Stimulated activated naive B cell treated with anti-CD40 and anti-IgM and Interleukin-4, amounts not matched to agents 10 μg/mL and 1 μg/mL and 100 μg/mL, for 72 hours (primary cell): Measurements from ENCODE around the gene TXN.

Experiments used
- ATAC-seq, 2 donors: fragments of 150-1000 bp; cut with Tn5 transposase; replicated peaks; 2 replicates each; pipeline ENCODE4 v1.10.0; 2021; ENCODE audit warnings: moderate library complexity in 1 of 2
- DNase-seq: peaks from one replicate; pipeline ENCODE4 v3.0.0; 2021
- H3K27ac Mint-ChIP-seq: one replicate; pipeline ENCODE4 v1.8.0; 2022; ENCODE audit warnings: mild to moderate bottlenecking, mixed read lengths
- H3K27me3 Mint-ChIP-seq, 2 donors: one replicate each; pipeline ENCODE4 v1.8.0; 2022; ENCODE audit warnings: mixed read lengths in 2 of 2
- H3K36me3 Mint-ChIP-seq, 2 donors: one replicate each; pipeline ENCODE4 v1.8.0; 2022; ENCODE audit warnings: mixed read lengths in 2 of 2, mild to moderate bottlenecking in 1 of 2
- H3K4me1 Mint-ChIP-seq, 2 donors: one replicate each; pipeline ENCODE4 v1.8.0; 2022; ENCODE audit warnings: mixed read lengths in 2 of 2, mild to moderate bottlenecking in 1 of 2
- H3K4me3 Mint-ChIP-seq, 2 donors: one replicate each; pipeline ENCODE4 v1.8.0; 2022; ENCODE audit warnings: mild to moderate bottlenecking in 2 of 2, mixed read lengths in 2 of 2, moderate library complexity in 1 of 2
- H3K9me3 Mint-ChIP-seq, 2 donors: one replicate each; pipeline ENCODE4 v1.8.0; 2022; ENCODE audit warnings: mixed read lengths in 2 of 2, mild to moderate bottlenecking in 1 of 2

The TXN gene

DNA sequence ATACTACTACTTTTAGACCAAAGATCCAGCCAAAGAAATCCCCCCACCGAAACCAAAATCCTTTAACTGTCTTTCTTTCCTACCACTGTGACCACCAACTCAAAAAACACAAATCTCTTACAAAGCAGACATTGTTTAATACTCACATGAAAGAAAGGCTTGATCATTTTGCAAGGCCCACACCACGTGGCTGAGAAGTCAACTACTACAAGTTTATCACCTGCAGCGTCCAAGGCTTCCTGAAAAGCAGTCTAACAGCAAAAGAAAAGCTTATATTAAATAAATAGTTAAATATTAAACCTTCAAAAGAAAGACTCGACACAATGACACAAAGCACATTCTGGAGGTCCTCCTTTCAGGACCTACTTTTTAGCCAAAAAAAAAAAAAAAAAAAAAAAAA lies 5.1 kb downstream of the TXN start:
- H3K36me3 Mint-ChIP-seq = peaks cover 51 to 75% of the 10 kb centered on the region in 2 donors
- peaks cover 19 to 52% of the 10 kb centered on the region in 2 donors for H3K4me1 Mint-ChIP-seq
- no peaks in the 10 kb centered on the region for H3K27me3 Mint-ChIP-seq
- DNase-seq (no peak), ATAC-seq (no peak)
- H3K9me3 Mint-ChIP-seq = no peaks in the 10 kb centered on the region
- H3K4me3 Mint-ChIP-seq = no peak overlapping the region
- H3K27ac Mint-ChIP-seq = no peak overlapping the region

DNA sequence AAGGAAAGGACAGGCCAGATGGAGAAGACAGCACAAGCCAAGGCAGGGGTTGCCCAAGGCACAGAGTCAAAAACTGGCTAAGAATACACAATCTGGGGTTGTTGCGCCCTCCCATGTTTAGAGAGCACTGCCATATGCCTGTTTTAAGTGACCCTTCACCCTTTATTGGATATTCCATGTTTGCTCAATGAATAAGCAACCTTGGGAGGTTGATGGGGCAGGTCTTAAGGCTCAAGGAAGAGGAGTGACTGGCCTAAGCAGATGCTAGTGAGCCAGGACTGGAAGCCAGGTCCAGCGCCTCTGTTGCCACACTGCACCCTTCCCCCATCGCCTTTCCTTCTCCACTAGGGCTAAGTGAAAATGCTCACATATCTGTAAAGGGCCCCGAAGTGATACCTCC lies 6.7 kb downstream of the TXN start:
- no peak for DNase-seq
- Mint-ChIP-seq H3K27me3 (no peaks in the 10 kb centered on the region), H3K4me1 (peaks cover 15 to 43% of the 10 kb centered on the region in 2 donors), H3K27ac (no peak overlapping the region), H3K36me3 (peaks cover 37 to 65% of the 10 kb centered on the region in 2 donors), H3K9me3 (no peaks in the 10 kb centered on the region), H3K4me3 (no peak overlapping the region)
- ATAC-seq = no peak

DNA sequence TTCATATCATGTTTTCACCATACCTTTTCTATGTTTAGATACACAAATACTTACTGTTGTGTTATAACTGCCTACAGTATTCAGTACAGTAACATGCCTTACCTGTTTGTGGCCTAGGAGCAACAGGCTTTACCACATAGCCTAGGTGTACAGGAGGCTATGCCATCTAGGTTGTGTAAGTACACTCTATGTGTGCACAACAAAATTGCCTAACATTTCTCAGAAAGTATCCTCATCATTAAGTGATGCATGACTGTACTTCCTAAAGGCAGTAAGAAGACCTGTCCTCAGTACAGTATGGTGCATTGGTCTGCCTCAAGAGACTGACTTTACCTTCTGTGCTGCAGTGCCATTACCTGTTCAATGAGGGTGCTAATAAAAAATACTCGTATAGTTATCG lies 7.9 kb downstream of the TXN start:
- Mint-ChIP-seq H3K36me3 (peaks cover 27 to 55% of the 10 kb centered on the region in 2 donors), H3K27me3 (no peaks in the 10 kb centered on the region)
- ATAC-seq = no peak

DNA sequence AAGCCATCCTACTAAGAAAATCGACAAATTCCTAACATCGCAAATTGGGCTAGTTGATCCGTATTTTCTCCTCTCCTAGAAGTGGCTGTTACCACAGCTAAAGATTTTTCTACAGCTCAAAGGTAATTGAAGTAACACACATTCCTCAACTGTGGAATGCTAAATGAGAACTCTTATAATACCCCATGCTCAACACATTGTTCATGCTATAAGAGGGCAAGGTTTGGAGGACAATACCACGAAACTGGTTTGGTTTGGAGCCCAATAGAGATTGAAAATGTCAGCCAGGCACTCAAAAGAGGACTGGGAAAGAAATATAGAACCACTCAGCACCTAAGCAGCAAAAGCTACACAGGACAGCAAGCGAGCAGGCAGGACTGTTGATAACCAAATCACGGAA lies 10.1 kb downstream of the TXN start:
- no peak for ATAC-seq
- Mint-ChIP-seq H3K9me3 (no peaks in the 10 kb centered on the region), H3K27ac (no peak overlapping the region), H3K27me3 (no peaks in the 10 kb centered on the region), H3K4me3 (no peak overlapping the region), H3K36me3 (peaks cover 26 to 46% of the 10 kb centered on the region in 2 donors), H3K4me1 (peaks cover 2 to 20% of the 10 kb centered on the region in 2 donors)
- no peak for DNase-seq

More for the DNA sequence above, 7.9 kb downstream of the TXN start:
- Mint-ChIP-seq H3K4me1 (peaks cover 9 to 31% of the 10 kb centered on the region in 2 donors), H3K9me3 (no peaks in the 10 kb centered on the region), H3K27ac (no peak overlapping the region), H3K4me3 (no peak overlapping the region)
- no peak for DNase-seq

DNA sequence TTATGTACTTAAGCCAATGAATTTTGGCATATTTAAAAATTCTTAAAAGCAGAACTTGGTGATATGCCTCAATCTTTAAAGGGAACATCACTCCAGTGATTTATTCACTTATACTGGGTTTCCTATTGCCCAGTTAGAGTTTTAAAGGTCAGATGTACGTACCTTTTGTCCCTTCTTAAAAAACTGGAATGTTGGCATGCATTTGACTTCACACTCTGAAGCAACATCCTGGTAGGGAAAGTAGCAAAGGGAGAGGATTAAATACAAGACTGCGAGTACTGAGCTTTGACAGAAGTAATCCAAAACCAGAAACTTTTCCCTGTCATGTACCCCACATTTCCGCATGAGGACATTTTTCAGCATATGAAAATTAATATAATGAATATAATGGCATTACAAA lies 11.7 kb downstream of the TXN start:
- no peaks in the 10 kb centered on the region for H3K27me3 Mint-ChIP-seq
- H3K36me3 Mint-ChIP-seq = peaks cover 24 to 34% of the 10 kb centered on the region in 2 donors
- no peak overlapping the region for H3K27ac Mint-ChIP-seq
- H3K4me1 Mint-ChIP-seq = peaks cover 0 to 9% of the 10 kb centered on the region in 2 donors
- no peaks in the 10 kb centered on the region for H3K9me3 Mint-ChIP-seq
- no peak for ATAC-seq
- H3K4me3 Mint-ChIP-seq = no peak overlapping the region
- DNase-seq = no peak

DNA sequence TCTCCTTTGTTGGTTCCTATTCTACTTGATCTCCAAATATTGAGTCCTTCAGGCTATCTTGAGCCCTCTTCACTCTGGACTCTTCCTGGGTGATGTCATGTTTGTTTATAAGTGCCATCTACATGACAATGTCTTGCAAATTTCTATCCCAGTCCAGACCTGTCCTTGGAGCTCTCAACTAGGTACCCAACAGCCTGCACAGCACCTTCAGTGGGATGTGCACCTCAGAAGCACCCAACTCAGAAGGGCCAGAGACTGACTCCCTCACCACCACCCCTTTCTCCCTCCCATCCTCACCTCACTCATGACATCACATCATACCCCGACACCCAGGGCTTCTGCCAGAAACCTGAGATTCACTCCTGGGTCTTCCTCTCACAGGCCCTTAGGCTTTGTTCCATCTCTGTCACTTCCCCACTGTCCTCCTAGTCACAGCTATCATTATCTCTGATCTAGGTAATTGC lies 14.4 kb downstream of the TXN start:
- H3K27me3 Mint-ChIP-seq = no peaks in the 10 kb centered on the region
- H3K9me3 Mint-ChIP-seq = no peaks in the 10 kb centered on the region
- ATAC-seq (peak; percentile 41 to 42), DNase-seq (no peak)
- no peak overlapping the region for H3K27ac Mint-ChIP-seq
- H3K36me3 Mint-ChIP-seq = peaks cover 13 to 22% of the 10 kb centered on the region in 2 donors
- H3K4me3 Mint-ChIP-seq = no peak overlapping the region
- H3K4me1 Mint-ChIP-seq = peaks cover 0 to 4% of the 10 kb centered on the region in 2 donors

DNA sequence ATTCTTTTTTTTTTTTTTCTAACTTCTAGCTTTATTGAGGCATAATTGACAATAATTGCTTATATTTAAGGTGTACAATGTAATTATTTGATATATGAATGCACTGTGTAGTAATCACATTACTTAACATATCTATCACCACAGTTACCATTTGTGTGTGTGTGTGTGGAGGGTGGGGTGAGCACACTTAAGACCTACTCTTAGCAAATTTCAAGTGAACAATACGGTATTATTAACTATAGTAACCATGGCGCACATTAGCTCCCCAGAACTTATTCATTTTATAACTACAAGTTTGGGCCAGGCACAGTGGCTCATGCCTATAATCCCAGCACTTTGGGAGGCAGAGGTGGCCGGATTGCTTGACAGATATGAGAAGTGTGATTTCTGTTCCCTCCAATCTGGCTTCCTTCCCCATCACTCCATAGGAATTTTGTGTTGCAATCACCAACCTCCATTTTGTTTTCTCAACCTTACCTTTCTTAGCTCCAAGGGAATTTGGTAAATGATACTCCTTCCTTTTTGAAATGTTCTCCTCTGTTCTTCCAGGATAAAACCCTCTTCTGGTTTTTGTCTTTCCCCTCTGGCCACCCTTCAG lies 14.9 kb downstream of the TXN start:
- peak; percentile 27 to 29 for ATAC-seq
- peaks cover 0 to under 1% of the 10 kb centered on the region in 2 donors for H3K4me1 Mint-ChIP-seq
- no peaks in the 10 kb centered on the region for H3K9me3 Mint-ChIP-seq
- no peak for DNase-seq
- H3K27me3 Mint-ChIP-seq = no peaks in the 10 kb centered on the region
- peaks cover 13 to 19% of the 10 kb centered on the region in 2 donors for H3K36me3 Mint-ChIP-seq
- H3K4me3 Mint-ChIP-seq = no peak overlapping the region
- no peak overlapping the region for H3K27ac Mint-ChIP-seq

DNA sequence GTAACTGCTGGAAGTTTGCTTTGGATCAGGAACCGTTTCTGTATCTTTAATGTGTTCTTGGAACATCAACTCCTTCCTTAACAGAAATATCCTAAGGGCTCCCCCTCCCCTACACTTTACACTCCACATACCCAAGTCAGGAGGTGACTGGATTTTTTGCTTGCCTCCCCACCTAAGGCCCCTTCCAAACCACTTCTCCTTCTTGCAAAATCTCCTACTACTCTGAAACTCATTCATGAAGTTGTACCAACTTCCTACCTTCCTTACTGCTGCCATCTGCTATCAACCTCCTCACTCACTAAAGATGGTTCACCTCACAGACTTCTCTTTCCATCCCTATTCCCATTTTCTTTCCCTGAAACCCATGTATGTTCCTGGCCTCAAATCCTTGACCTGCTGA lies 16.1 kb downstream of the TXN start:
- DNase-seq = no peak
- H3K9me3 Mint-ChIP-seq = no peaks in the 10 kb centered on the region

DNA sequence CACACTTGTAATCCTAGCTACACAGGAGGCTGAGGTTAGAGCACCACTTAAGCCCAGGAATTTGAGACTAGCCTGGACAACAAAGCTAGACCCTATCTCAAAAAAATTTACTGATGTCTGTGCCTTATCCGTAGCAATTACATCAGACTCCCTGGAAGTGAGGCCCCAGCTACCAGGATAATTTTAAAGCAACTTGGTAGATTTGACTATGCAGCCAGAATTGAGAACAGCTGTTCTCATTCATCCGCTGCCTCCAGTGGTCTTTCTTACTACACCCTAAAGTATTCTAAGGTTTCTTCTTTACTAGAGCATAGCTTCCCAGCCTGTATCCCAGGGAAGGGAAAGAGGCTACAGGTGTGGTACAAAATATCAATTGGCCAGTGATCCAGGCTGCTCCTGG lies 28.0 kb downstream of the TXN start:
- H3K36me3 Mint-ChIP-seq = peaks cover 2 to 3% of the 10 kb centered on the region in 2 donors
- peaks cover 0 to 6% of the 10 kb centered on the region in 2 donors for H3K4me1 Mint-ChIP-seq
- ATAC-seq = no peak
- H3K9me3 Mint-ChIP-seq = peaks cover 0 to 2% of the 10 kb centered on the region in 2 donors
- no peak overlapping the region for H3K27ac Mint-ChIP-seq
- no peak for DNase-seq
- H3K4me3 Mint-ChIP-seq = no peak overlapping the region
- no peaks in the 10 kb centered on the region for H3K27me3 Mint-ChIP-seq

More for the DNA sequence above, 16.1 kb downstream of the TXN start:
- Mint-ChIP-seq H3K4me1 (no peaks in the 10 kb centered on the region), H3K36me3 (peaks cover 16 to 20% of the 10 kb centered on the region in 2 donors), H3K4me3 (no peak overlapping the region), H3K27me3 (no peaks in the 10 kb centered on the region), H3K27ac (no peak overlapping the region)
- peak; percentile 16 to 27 for ATAC-seq

DNA sequence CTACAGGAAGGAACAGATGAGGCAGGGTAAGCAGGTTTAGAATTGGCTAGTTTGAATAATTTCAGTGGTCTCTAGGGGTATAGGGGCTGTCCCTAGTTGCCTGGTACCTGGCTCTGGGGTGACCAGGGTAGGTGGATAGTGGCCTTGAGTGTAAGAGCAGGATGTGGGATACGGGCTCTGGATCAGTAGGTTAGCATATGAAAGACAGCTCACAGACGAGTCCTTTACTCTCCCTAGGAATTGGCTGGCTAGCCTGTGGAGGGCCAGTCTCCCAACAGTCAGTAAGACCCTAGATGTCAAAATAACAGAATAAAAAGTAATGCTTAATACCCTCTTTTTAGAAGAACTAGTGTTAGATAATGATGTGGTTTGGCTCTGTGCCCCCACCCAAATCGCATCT lies 31.7 kb downstream of the TXN start:
- H3K36me3 Mint-ChIP-seq = no peaks in the 10 kb centered on the region
- H3K9me3 Mint-ChIP-seq = peaks cover 0 to 2% of the 10 kb centered on the region in 2 donors
- DNase-seq (no peak), ATAC-seq (no peak)
- no peaks in the 10 kb centered on the region for H3K27me3 Mint-ChIP-seq
- no peak overlapping the region for H3K27ac Mint-ChIP-seq
- H3K4me3 Mint-ChIP-seq = no peak overlapping the region
- H3K4me1 Mint-ChIP-seq = peaks cover 0 to 6% of the 10 kb centered on the region in 2 donors

DNA sequence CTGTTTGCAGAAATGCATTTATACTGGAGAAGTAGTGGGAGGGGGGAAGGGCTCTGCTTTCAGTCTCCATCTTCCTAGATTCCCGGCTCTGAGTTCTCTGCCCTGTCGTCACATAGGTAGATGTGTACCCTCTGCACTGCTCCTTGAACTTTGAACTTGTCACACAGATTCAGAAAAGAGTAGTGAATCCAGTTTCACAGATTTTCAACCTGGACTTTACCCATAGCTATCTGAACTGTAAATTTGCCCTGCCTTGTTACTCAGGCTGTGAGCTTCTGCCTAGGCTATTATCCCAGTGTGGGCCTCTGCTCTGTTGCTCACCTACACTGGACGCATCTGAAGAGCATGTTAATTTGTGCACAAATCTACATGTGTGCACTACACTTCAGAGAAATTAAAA lies 35.5 kb downstream of the TXN start:
- ATAC-seq = no peak
- Mint-ChIP-seq H3K27me3 (no peaks in the 10 kb centered on the region), H3K9me3 (peaks cover 0 to 2% of the 10 kb centered on the region in 2 donors), H3K4me3 (no peak overlapping the region), H3K36me3 (no peaks in the 10 kb centered on the region), H3K4me1 (peaks cover 0 to 6% of the 10 kb centered on the region in 2 donors), H3K27ac (peak overlapping the region; percentile 47)
- DNase-seq = no peak

DNA sequence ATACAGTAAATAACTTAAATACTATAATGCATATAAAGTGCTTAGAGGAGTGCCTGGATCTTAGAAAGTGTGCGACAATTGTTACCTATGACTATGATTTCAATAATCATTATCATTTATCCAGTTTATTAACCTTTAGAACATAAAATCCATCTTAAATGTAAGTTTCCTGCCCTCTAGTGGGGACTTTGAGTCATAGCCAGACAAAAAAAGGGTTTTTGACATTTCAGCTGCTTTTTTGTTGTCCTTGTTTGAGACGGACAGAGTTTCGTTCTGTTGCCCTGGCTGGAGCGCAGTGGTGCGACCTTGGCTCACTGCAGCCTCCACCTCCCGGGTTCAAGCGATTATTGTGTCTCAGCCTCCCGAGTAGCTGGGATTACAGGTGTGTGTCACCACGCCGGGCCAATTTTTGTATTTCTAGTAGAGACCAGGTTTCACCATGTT lies 38.6 kb downstream of the TXN start:
- no peaks in the 10 kb centered on the region for H3K27me3 Mint-ChIP-seq
- ATAC-seq (no peak), DNase-seq (no peak)
- peaks cover 0 to 5% of the 10 kb centered on the region in 2 donors for H3K4me1 Mint-ChIP-seq
- H3K36me3 Mint-ChIP-seq = no peaks in the 10 kb centered on the region
- H3K27ac Mint-ChIP-seq = no peak overlapping the region
- H3K9me3 Mint-ChIP-seq = no peaks in the 10 kb centered on the region
- peak overlapping the region in 1 of 2 donors; percentile 35 for H3K4me3 Mint-ChIP-seq

DNA sequence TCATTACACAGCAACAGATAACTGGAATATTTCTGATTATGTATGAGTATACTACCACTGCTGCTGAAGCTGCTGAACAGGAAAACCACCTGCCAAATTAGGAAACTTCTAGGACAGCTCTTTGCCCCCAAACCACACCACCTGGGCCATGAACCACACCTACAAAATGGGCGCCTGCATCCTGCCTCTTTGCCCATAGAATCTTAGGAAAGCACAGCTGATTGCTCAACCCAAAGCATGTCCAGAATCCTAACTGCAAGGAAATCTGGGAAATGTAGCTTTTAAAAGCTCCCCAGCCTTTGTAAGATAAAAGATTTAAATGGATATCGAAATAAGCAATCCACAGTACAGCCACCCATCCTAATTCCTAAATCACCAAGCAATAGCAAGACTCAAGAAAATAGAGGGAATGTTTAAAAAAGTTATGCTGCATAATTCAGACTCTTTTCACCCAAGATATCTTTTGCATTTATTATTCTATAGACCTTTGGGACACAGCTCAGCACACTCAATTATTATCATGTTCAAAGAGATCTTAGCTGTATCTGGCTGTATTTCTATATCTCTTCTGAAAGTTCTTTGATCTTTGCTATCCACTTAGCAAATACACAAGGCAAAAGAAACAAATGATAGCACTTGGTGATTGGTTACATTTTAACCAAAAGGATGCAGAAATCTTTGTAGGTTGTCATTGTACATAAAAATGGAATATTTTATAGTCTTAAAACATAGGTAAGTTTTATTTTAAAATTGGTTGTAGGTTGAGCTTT lies 41.5 kb downstream of the TXN start:
- H3K9me3 Mint-ChIP-seq = no peaks in the 10 kb centered on the region
- H3K27ac Mint-ChIP-seq = no peak overlapping the region
- no peak for DNase-seq

DNA sequence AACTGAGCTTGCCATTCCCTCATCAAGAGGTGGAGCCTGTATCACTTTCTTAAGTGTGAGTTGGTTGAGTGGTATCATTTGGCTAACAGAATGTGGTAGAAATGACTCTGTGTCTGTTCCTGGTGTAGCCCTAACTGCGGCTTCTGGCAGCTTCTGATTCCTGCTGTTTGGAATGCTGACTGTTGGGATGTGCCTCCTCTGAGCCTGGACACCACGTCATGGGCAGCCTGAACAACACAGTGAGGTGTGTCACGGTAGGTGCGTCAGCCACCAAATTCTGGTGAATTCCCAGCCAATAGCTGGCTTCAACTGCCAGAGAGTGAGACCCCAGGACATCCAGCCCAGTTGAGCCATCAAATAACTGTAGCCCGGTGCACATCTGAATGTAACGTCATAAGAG lies 42.2 kb downstream of the TXN start:
- Mint-ChIP-seq H3K4me1 (peaks cover 0 to 5% of the 10 kb centered on the region in 2 donors), H3K36me3 (peaks cover 0 to 4% of the 10 kb centered on the region in 2 donors), H3K9me3 (no peaks in the 10 kb centered on the region), H3K4me3 (no peak overlapping the region), H3K27me3 (no peaks in the 10 kb centered on the region), H3K27ac (no peak overlapping the region)
- ATAC-seq (no peak), DNase-seq (no peak)

More for the DNA sequence above, 41.5 kb downstream of the TXN start:
- H3K27me3 Mint-ChIP-seq = no peaks in the 10 kb centered on the region
- ATAC-seq = no peak
- no peak overlapping the region for H3K4me3 Mint-ChIP-seq
- H3K4me1 Mint-ChIP-seq = peaks cover 0 to 5% of the 10 kb centered on the region in 2 donors
- peaks cover 0 to 4% of the 10 kb centered on the region in 2 donors for H3K36me3 Mint-ChIP-seq
